ENCODE measurements around the gene TMEM238L.

TMEM238L gene

DNA sequence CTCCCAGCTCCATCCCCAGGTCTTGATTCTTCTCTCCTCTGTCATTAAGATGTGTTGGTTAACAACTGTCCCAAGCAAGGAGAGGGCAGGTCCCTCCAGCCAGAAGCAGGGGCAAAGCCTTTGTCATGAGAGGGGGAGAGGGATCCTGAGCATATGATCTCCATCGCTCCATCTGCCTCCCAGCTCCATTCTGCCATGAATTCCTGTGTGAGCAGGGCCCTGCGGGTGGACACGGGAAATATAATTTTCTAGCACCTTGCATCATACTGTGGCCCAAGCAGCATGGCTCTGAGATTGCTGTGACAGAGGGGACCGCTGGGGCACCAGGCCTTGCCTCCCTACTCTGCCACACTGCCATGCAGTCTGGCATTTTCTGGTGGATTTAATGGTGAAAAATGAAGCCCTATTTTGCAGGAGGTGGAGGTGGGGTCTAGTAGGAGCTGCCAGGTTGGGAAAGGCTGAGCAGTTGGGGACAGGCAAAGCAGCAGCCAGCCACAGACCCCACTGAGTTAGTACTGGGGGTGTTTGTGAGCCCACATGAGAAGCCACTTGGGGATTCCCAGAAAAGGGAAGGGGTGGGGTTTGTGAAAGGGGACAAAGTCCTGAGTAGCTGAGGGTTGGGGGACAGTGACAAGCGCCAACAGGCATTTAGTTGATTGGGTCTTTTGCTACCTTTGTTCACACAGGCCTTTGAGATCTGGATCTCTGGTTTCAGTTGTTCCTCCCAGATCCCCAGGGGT is 16.4 kb downstream of the TMEM238L start:
- TF ChIP-seq, protein P1, sequence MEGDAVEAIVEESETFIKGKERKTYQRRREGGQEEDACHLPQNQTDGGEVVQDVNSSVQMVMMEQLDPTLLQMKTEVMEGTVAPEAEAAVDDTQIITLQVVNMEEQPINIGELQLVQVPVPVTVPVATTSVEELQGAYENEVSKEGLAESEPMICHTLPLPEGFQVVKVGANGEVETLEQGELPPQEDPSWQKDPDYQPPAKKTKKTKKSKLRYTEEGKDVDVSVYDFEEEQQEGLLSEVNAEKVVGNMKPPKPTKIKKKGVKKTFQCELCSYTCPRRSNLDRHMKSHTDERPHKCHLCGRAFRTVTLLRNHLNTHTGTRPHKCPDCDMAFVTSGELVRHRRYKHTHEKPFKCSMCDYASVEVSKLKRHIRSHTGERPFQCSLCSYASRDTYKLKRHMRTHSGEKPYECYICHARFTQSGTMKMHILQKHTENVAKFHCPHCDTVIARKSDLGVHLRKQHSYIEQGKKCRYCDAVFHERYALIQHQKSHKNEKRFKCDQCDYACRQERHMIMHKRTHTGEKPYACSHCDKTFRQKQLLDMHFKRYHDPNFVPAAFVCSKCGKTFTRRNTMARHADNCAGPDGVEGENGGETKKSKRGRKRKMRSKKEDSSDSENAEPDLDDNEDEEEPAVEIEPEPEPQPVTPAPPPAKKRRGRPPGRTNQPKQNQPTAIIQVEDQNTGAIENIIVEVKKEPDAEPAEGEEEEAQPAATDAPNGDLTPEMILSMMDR (IDR thresholded peaks at IDR 0.05; ENCODE audit: low read depth, low read length) = no peak

DNA sequence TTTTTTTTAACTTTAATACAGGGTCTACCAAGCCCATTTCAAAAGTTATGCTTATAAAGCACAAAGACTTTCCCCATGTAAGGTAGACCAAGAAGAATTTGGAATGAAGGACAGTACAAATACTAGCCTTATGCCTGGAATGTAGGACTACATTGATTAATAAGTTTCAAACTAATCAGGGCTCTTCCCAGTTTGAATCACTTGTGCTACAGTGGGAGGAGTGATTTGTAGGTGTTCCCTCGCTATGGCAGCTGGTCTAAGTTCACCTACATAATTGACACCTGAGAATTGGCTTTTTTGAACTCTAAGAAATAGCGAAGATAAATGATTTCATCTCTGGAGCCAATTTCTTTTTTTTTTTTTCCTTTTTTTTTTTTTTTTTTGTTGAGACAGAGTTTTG is 18.6 kb downstream of the TMEM238L start:
- DNase-seq (ENCODE audit: extremely low read depth, low read depth) = no peak
- TF ChIP-seq, protein P1 (IDR thresholded peaks at IDR 0.05; ENCODE audit: low read depth, low read length) = no peak

More for the DNA sequence above, 16.4 kb downstream of the TMEM238L start:
- DNase-seq (ENCODE audit: extremely low read depth, low read depth) = no peak

DNA sequence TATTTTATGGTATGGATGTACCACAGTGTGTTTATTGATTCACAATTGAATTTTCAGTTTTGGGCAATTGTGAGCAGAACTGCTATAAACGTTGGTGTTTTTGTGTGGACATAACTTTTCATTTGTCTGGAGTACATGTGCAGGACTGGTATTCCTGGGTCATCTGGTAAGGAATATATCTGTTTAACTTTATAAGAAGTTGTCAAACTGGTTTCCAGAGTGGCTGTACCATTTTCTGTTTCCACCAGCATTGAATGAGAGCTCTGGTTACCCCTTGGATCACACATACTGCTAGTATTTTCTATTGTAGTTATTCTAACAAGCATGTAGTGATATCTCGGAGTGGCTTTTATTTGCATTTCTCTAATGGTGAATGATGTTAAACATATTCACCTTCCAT is 24.3 kb downstream of the TMEM238L start:
- DNase-seq (ENCODE audit: extremely low read depth, low read depth) = no peak
- TF ChIP-seq, protein P1 (IDR thresholded peaks at IDR 0.05; ENCODE audit: low read depth, low read length) = no peak

DNA sequence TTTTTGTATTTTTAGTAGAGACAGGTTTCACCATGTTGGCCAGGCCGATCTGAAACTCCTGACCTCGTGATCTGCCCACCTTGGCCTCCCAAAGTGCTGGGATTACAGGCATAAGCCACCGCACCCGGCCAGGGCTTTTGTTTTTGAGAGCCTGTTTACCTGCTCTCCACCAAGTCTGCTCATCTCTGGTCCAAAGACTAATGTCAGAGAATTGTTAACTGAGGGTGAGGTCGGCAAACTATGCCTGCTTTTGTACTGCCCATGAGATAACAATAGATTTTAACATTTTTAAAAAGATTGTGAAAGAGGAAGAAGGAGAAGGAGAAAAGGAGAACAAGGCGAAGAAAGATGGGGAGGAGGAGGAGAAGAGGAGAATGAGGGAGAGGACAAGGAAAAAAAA is 26.0 kb downstream of the TMEM238L start:
- no peak for DNase-seq (ENCODE audit: extremely low read depth, low read depth)
- TF ChIP-seq, protein P1 (IDR thresholded peaks at IDR 0.05; ENCODE audit: low read depth, low read length) = no peak

DNA sequence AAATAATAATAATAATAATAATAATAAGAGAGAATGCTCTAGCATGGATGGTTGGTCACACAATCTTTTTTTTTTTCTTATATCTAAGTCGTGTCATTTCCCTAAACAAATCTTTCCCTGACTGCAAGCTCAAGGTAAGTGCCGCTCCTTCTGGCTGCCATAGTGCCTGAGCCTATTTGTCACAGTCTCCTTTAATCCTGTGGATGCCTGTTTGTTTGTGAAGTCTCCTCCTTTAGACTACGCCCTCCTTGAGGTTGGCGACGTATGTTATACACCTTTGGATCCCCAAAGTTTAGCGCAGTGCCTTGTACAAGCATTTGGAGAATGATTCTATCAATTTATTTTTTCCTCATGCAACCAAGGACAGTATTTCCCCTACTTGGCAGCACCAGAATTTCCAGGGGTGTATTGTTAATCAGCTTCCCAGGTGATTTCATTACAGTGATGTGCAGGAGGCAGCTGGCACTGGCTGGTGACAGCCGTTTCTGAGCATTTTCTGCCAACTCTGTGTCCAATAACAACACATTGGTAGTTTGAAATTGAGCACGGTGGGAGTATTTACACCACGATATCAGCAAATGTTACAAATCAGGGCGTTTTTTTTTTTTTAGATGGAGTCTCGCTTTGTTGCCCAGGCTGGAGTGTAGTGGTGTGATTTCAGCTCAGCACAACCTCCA is 26.6 kb downstream of the TMEM238L start:
- DNase-seq (ENCODE audit: extremely low read depth, low read depth) = no peak
- TF ChIP-seq, protein P1 (IDR thresholded peaks at IDR 0.05; ENCODE audit: low read depth, low read length) = no peak

DNA sequence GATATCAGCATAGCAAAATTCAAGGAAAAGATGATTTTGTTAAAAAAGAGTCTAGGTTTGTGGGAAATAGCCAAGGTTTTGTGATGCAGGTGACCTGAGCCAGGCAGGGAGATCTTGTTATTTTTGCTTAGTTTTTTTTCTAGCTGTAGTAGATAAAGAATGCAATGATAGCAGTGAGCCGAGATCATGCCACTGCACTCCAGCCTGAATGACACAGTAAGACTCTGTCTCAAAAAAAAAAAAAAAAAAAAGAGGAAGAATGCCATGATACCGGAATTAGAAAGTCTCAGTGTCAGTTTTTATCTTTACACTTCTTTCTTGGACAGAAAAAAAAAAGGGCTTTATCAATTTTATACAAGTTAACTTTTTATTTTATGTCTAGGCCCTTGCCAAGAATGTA is 27.5 kb downstream of the TMEM238L start:
- TF ChIP-seq, protein P1 (IDR thresholded peaks at IDR 0.05; ENCODE audit: low read depth, low read length) = no peak

DNA sequence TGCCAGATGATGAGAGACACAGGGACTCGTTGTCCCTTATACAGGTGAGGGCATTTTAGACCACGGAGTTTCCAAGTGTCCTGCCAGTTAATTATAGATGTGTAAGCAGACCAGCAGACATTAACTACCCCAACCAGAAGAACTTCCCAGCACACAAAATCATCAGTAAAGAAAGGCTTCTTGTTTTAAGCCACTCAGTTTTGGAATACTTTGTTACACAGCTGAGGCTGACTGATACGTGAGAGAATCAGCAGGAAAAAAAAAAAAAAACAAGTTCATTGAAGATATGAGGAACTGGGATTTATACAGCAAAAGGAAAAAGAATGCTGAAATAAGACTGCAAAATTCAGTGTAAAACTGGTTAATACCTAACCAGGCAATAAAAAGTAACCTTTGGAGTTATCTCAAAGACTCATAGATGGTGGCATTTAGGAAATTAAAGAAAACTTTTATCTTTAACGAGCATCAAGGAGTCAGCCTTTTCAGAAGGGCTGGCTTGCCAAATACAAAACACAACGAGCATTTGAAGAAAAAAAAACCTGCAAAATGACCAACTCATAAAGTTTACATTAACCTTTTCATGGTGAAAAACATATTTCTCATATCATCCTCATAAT is 28.1 kb downstream of the TMEM238L start:
- TF ChIP-seq, protein P1 (IDR thresholded peaks at IDR 0.05; ENCODE audit: low read depth, low read length) = no peak
- no peak for DNase-seq (ENCODE audit: extremely low read depth, low read depth)

More for the DNA sequence above, 27.5 kb downstream of the TMEM238L start:
- DNase-seq (ENCODE audit: extremely low read depth, low read depth) = no peak

All from AG09319 (cell line).